ENCODE measurements around the gene PANK2.

Gene PANK2

DNA sequence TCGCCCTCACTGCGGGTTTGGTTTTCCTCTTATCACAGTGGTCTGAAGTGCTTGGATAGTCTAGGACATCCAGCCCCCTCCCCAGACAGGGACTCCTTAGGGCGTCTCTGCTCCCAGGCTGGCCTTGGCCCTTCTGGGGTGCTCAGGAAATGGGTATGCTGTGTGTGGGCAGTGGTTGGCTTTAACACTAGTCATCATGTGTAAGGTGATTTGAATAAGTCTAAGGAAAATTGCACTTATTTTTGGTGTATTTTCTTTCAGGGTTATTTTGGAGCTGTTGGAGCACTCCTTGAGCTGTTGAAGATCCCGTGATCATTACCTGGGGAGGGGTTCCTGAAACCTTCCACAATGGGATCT lies 33.8 kb downstream of the PANK2 start:
- Histone ChIP-seq H3K9me3 (ENCODE audit: insufficient read depth, low read length) (no peaks in the 10 kb centered on the region), H4K20me1 (ENCODE audit: insufficient read depth, low read length) (peaks cover 58% of the 10 kb centered on the region), H3K4me2 (ENCODE audit: low read length) (no peak overlapping the region), H3K27me3 (ENCODE audit: low read depth, low read length) (no peaks in the 10 kb centered on the region), H3K27ac (ENCODE audit: low read length) (no peak overlapping the region), H3K79me2 (ENCODE audit: low read length) (peaks cover 37% of the 10 kb centered on the region), H2AFZ (ENCODE audit: low read depth, low read length) (no peak overlapping the region), H3K4me1 (ENCODE audit: low read length) (no peaks in the 10 kb centered on the region), H3K9ac (ENCODE audit: low read length) (no peak overlapping the region), H3K36me3 (replicated peaks; ENCODE audit: low read depth, low read length) (peaks cover 48% of the 10 kb centered on the region), H3K4me3 (ENCODE audit: low read length) (no peak overlapping the region)
- TF ChIP-seq EZH2phosphoT487 (IDR thresholded peaks at IDR 0.05; ENCODE audit: low read depth) (no peak), CTCF (IDR thresholded peaks at IDR 0.05; ENCODE audit: low read depth, low read length) (no peak)

- Histone ChIP-seq H3K9ac (ENCODE audit: low read length) (no peak overlapping the region), H4K20me1 (ENCODE audit: insufficient read depth, low read length) (peaks cover 50% of the 10 kb centered on the region), H3K27me3 (ENCODE audit: low read depth, low read length) (no peaks in the 10 kb centered on the region), H3K36me3 (replicated peaks; ENCODE audit: low read depth, low read length) (peaks cover 39% of the 10 kb centered on the region), H3K9me3 (ENCODE audit: insufficient read depth, low read length) (no peaks in the 10 kb centered on the region), H3K4me3 (ENCODE audit: low read length) (no peak overlapping the region), H3K4me1 (ENCODE audit: low read length) (no peaks in the 10 kb centered on the region; the same call in 1 of the 2 replicates), H2AFZ (ENCODE audit: low read depth, low read length) (no peak overlapping the region), H3K79me2 (ENCODE audit: low read length) (peaks cover 28% of the 10 kb centered on the region), H3K27ac (ENCODE audit: low read length) (no peak overlapping the region), H3K4me2 (ENCODE audit: low read length) (no peak overlapping the region)
- no peak for TF ChIP-seq CTCF (IDR thresholded peaks at IDR 0.05; ENCODE audit: low read depth, low read length)
- TF ChIP-seq EZH2phosphoT487 (IDR thresholded peaks at IDR 0.05; ENCODE audit: low read depth) = no peak
Observed at GRCh38 chr20:3923818-3924217, 34.6 kb downstream of the PANK2 start.

- no peak overlapping the region for H3K9ac ChIP-seq (ENCODE audit: low read length)
- no peak overlapping the region for H3K4me3 ChIP-seq (ENCODE audit: low read length)
- H3K9me3 ChIP-seq (ENCODE audit: insufficient read depth, low read length) = no peaks in the 10 kb centered on the region
- no peak overlapping the region for H3K27ac ChIP-seq (ENCODE audit: low read length)
- no peak for TF ChIP-seq CTCF (IDR thresholded peaks at IDR 0.05; ENCODE audit: low read depth, low read length)
- no peak for TF ChIP-seq EZH2phosphoT487 (IDR thresholded peaks at IDR 0.05; ENCODE audit: low read depth)
- no peaks in the 10 kb centered on the region; the same call in 1 of the 2 replicates for H3K4me1 ChIP-seq (ENCODE audit: low read length)
- H4K20me1 ChIP-seq (ENCODE audit: insufficient read depth, low read length) = peaks cover 46% of the 10 kb centered on the region
- peaks cover 22% of the 10 kb centered on the region for H3K79me2 ChIP-seq (ENCODE audit: low read length)
- H3K4me2 ChIP-seq (ENCODE audit: low read length) = no peak overlapping the region
- H3K27me3 ChIP-seq (ENCODE audit: low read depth, low read length) = no peaks in the 10 kb centered on the region
- H2AFZ ChIP-seq (ENCODE audit: low read depth, low read length) = no peak overlapping the region
- peaks cover 33% of the 10 kb centered on the region for H3K36me3 ChIP-seq (replicated peaks; ENCODE audit: low read depth, low read length)
Observed at GRCh38 chr20:3924304-3925112, 35.3 kb downstream of the PANK2 start.

DNA sequence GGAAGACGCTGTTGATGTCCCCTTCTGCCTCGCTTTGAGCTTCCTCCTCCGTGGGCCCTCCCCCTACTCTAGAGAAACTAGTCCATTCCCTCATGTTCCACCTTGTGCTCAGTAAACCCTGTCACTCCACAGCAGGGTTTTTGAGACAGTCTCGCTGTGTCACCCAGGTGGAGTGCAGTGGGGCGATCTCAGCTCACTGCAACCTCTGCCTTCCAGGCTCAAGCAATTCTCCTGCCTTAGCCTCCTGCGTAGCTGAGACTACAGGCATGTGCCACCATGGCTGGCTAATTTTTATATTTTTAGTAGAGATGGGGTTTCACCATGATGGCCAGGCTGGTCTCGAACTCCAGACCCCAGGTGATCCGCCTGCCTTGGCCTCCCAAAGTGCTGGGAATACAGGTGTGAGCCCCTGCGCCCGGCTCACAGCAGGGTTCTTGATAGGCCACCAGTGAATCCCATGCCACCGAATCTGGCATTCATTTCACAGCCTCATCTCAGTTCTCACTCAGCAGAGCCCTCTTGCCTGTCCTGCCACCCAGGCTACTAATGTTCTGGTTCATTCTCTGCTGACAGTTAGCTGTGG lies 36.0 kb downstream of the PANK2 start:
- H3K27me3 ChIP-seq (ENCODE audit: low read depth, low read length) = no peaks in the 10 kb centered on the region
- H3K27ac ChIP-seq (ENCODE audit: low read length) = no peak overlapping the region
- H3K9ac ChIP-seq (ENCODE audit: low read length) = no peak overlapping the region
- H2AFZ ChIP-seq (ENCODE audit: low read depth, low read length) = no peak overlapping the region
- no peaks in the 10 kb centered on the region for H3K9me3 ChIP-seq (ENCODE audit: insufficient read depth, low read length)
- peaks cover 46% of the 10 kb centered on the region for H4K20me1 ChIP-seq (ENCODE audit: insufficient read depth, low read length)
- H3K4me2 ChIP-seq (ENCODE audit: low read length) = no peak overlapping the region
- TF ChIP-seq CTCF (IDR thresholded peaks at IDR 0.05; ENCODE audit: low read depth, low read length) (no peak), EZH2phosphoT487 (IDR thresholded peaks at IDR 0.05; ENCODE audit: low read depth) (no peak)
- no peak overlapping the region for H3K4me3 ChIP-seq (ENCODE audit: low read length)
- peaks cover 30% of the 10 kb centered on the region for H3K36me3 ChIP-seq (replicated peaks; ENCODE audit: low read depth, low read length)
- H3K79me2 ChIP-seq (ENCODE audit: low read length) = peaks cover 18% of the 10 kb centered on the region
- no peaks in the 10 kb centered on the region; the same call in 1 of the 2 replicates for H3K4me1 ChIP-seq (ENCODE audit: low read length)
